Neural progenitor cell (in vitro differentiated cells): Measurements from ENCODE around the gene OR51F2. TPM values are rescaled to one million over a fixed set of nuclear protein-coding genes. Genes with fewer than 3 reads are reported as not detected.

Experiments
- DNase-seq: peaks from one replicate; pipeline ENCODE4 v3.0.0-alpha.2; 2016; ENCODE audit warnings: low spot score
- H2AFZ ChIP-seq: fragments of 200-600 bp; sonication (generic); replicated peaks from 2 replicates; pipeline ENCODE4 v1.6.1; 2016; ENCODE audit warnings: antibody characterized with exemption
- H3F3A ChIP-seq: fragments of 200-600 bp; sonication (generic); 2 replicates; pipeline ENCODE4 v1.6.1; 2016; ENCODE audit warnings: antibody characterized with exemption, low read depth
- H3K27ac ChIP-seq: fragments of 200-600 bp; sonication (generic); 2 replicates; pipeline ENCODE4 v1.5.1; 2016; ENCODE audit warnings: mild to moderate bottlenecking
- H3K27me3 ChIP-seq: fragments of 200-600 bp; sonication (generic); 2 replicates; pipeline ENCODE4 v1.6.1; 2016; ENCODE audit warnings: mild to moderate bottlenecking, moderate library complexity
- H3K36me3 ChIP-seq: fragments of 200-600 bp; sonication (generic); 2 replicates; pipeline ENCODE4 v1.5.1; 2016
- H3K4me1 ChIP-seq: fragments of 200-600 bp; sonication (generic); 2 replicates; pipeline ENCODE4 v1.6.1; 2016; ENCODE audit warnings: mixed run types
- H3K4me2 ChIP-seq: fragments of 200-600 bp; sonication (generic); 2 replicates; pipeline ENCODE4 v1.6.1; 2016
- H3K4me3 ChIP-seq: fragments of 200-600 bp; sonication (generic); 2 replicates; pipeline ENCODE4 v1.5.1; 2016
- H3K79me2 ChIP-seq: fragments of 200-600 bp; sonication (generic); 2 replicates; pipeline ENCODE4 v1.6.1; 2016; ENCODE audit warnings: low read depth
- H3K9ac ChIP-seq: fragments of 200-600 bp; sonication (generic); 2 replicates; pipeline ENCODE4 v1.6.1; 2016
- H3K9me3 ChIP-seq: fragments of 200-600 bp; sonication (generic); 2 replicates; pipeline ENCODE4 v1.5.1; 2016; ENCODE audit warnings: low read depth
- H4K20me1 ChIP-seq: fragments of 200-600 bp; sonication (generic); 2 replicates; pipeline ENCODE4 v1.6.1; 2016; ENCODE audit warnings: low read depth
- H3K27ac Mint-ChIP-seq: 3 replicates; pipeline ENCODE4 v1.8.0; 2021; ENCODE audit warnings: mixed read lengths
- H3K27me3 Mint-ChIP-seq: 2 replicates; pipeline ENCODE4 v1.8.0; 2022; ENCODE audit warnings: low read depth, mild to moderate bottlenecking, inconsistent platforms, moderate library complexity, mixed read lengths; ENCODE audit not compliant: insufficient read depth
- H3K36me3 Mint-ChIP-seq: 3 replicates; pipeline ENCODE4 v1.8.0; 2021; ENCODE audit warnings: mixed read lengths
- H3K4me1 Mint-ChIP-seq: 3 replicates; pipeline ENCODE4 v1.8.0; 2021; ENCODE audit warnings: mixed read lengths
- H3K4me3 Mint-ChIP-seq: 3 replicates; pipeline ENCODE4 v1.8.0; 2021; ENCODE audit warnings: mild to moderate bottlenecking, moderate library complexity, mixed read lengths
- H3K9me3 Mint-ChIP-seq: 3 replicates; pipeline ENCODE4 v1.8.0; 2020; ENCODE audit warnings: mixed read lengths
- CTCF ChIP-seq: fragments of 200-600 bp; sonication (generic); IDR thresholded peaks from 2 replicates; pipeline ENCODE4 v1.5.1; 2017; ENCODE audit warnings: antibody characterized with exemption, mild to moderate bottlenecking
- EZH2 ChIP-seq: fragments of 200-600 bp; sonication (generic); IDR thresholded peaks from 2 replicates; pipeline ENCODE4 v1.6.1; 2017; ENCODE audit warnings: antibody characterized with exemption, mild to moderate bottlenecking, moderate library complexity
- EZH2phosphoT487 ChIP-seq: fragments of 200-600 bp; sonication (generic); IDR thresholded peaks from 2 replicates; pipeline ENCODE4 v1.6.1; 2017; ENCODE audit warnings: antibody characterized with exemption
- total RNA-seq: library from RNA; depleted of rRNA; stranded (reverse); fragments of >200 nt; gene quantifications from 2 replicates; pipeline ENCODE4 v1.2.3, GENCODE V29; 2015; ENCODE audit warnings: low replicate concordance

OR51F2 gene
- total RNA-seq, 1 donor from 2014 or later: not detected

DNA sequence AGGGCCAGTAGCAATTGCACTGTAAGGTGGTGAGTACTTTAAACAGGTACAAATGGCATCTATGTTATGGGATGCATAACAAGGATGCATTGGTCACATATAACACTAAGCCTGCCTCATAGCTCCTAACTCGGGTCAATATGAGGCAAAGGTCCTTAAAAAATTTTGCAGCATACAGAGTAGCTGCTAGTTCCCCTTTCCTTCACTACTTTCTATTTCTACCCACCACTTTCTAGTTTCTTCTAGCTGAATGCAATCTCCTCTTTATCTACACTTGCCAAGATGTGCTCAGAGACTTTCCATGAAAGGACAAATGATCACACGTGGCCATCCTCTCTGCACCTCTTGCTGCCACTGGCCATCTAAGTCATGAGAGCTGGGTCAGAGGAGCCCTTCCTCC, 9.8 kb downstream of the OR51F2 start:
- DNase-seq: no peak
- H3F3A ChIP-seq: no peaks in the 10 kb centered on the region
- H3K36me3 ChIP-seq: no peaks in the 10 kb centered on the region
- H4K20me1 ChIP-seq: no peaks in the 10 kb centered on the region
- H3K4me1 ChIP-seq: no peaks in the 10 kb centered on the region
- no peak overlapping the region for H3K27ac Mint-ChIP-seq
- no peaks in the 10 kb centered on the region for H3K36me3 Mint-ChIP-seq
- no peaks in the 10 kb centered on the region for H3K79me2 ChIP-seq
- no peak overlapping the region for H3K27ac ChIP-seq
- H2AFZ ChIP-seq: no peak overlapping the region
- no peak overlapping the region for H3K4me3 ChIP-seq
- no peaks in the 10 kb centered on the region for H3K27me3 ChIP-seq
- H3K4me1 Mint-ChIP-seq: no peaks in the 10 kb centered on the region
- H3K27me3 Mint-ChIP-seq: no peaks in the 10 kb centered on the region
- H3K4me2 ChIP-seq: no peak overlapping the region
- no peak overlapping the region for H3K9ac ChIP-seq
- H3K4me3 Mint-ChIP-seq: no peak overlapping the region
- no peaks in the 10 kb centered on the region for H3K9me3 ChIP-seq
- TF ChIP-seq EZH2 (no peak), EZH2phosphoT487 (no peak), CTCF (no peak)
- H3K9me3 Mint-ChIP-seq: no peaks in the 10 kb centered on the region

DNA sequence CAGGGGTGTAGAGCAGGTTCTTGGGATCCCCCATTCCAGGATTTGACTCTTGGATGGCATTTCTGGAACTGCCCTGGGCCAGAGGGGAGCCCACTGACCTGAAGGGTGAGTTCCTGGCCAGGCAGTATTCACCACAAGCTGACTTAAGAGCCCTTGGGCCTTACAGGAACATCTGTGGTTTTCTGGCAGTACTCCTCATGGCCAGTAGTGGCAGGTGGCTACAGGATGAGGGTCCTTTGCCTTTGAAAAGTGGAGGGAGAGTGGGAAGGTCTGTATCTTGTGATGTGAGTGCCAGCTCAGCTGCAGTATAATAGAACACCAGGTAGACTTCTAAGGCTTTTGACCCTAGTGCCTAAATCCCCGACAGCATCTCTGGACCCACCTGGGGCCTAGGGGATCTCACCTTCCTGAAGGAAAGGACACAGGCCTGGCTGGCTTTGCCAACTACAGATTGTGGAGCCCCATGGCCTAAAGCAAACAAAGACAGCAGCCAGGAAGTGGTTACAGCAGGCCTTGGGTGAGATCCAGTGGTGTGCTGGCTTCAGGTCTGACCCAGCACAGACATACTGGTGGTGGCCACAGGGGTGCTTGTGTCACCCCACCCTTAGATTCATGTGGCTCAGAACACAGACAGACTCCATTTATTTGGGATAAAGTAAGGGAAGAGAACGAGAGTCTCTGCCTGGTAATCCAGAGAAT, 18.9 kb downstream of the OR51F2 start:
- no peaks in the 10 kb centered on the region for H3K4me1 ChIP-seq
- no peak for TF ChIP-seq CTCF
- no peak for TF ChIP-seq EZH2phosphoT487
- TF ChIP-seq EZH2: no peak
- no peaks in the 10 kb centered on the region for H3K27me3 ChIP-seq
- H3K4me1 Mint-ChIP-seq: no peaks in the 10 kb centered on the region
- H3F3A ChIP-seq: no peaks in the 10 kb centered on the region
- H3K9me3 Mint-ChIP-seq: peaks cover 2% of the 10 kb centered on the region
- H3K4me3 ChIP-seq: no peak overlapping the region
- H3K9ac ChIP-seq: no peak overlapping the region
- H3K27ac ChIP-seq: no peak overlapping the region
- DNase-seq: no peak
- no peak overlapping the region for H3K4me2 ChIP-seq
- no peak overlapping the region for H3K27ac Mint-ChIP-seq
- no peak overlapping the region for H2AFZ ChIP-seq
- no peaks in the 10 kb centered on the region for H3K79me2 ChIP-seq
- peaks cover 3% of the 10 kb centered on the region for H3K27me3 Mint-ChIP-seq
- no peaks in the 10 kb centered on the region for H3K36me3 ChIP-seq
- H4K20me1 ChIP-seq: no peaks in the 10 kb centered on the region
- H3K9me3 ChIP-seq: no peaks in the 10 kb centered on the region
- no peaks in the 10 kb centered on the region for H3K36me3 Mint-ChIP-seq
- H3K4me3 Mint-ChIP-seq: no peak overlapping the region

DNA sequence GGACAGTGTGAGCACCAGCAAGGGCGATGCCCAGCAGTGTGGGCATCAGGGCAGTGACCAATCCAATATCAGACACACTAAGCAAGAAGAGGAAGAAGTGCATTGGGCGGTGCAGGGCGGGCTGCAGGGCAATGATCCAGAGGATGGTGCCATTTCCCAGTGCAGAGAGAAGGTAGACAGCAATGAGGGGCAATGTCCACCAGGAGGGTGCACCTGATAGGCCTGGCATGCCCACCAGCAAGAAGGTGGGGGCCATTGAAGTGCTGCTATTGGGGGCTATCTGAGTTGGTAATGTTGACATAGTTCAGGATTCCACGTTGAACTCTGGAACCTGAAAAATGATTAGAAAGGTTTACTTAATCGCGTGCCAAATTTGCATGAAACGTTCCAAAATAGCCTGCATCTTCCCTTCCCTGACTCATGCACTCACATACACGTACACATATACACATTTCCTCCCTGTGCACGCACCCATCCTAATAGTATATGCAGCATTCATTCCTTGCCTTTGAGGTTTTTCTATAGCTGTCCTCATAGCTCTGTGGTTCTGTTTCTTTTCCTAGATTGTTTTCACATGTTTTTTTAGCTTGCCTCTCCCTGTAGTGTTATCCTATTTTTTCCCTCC, 27.9 kb downstream of the OR51F2 start, which contains the start of gene OR51S1:
Gene OR51S1, minus strand, starts transcription at position 301 of the 625 bp plus-strand sequence. Its CDS starts 0 bp downstream, at position 301.
- Histone ChIP-seq H3F3A (no peaks in the 10 kb centered on the region), H3K4me1 (no peaks in the 10 kb centered on the region), H3K79me2 (no peaks in the 10 kb centered on the region), H3K36me3 (no peaks in the 10 kb centered on the region), H3K27me3 (no peaks in the 10 kb centered on the region), H3K9me3 (no peaks in the 10 kb centered on the region), H2AFZ (no peak within 1 kb of the TSS), H3K4me2 (no peak within 1 kb of the TSS), H3K4me3 (no peak within 1 kb of the TSS), H3K9ac (no peak within 1 kb of the TSS), H4K20me1 (no peaks in the 10 kb centered on the region), H3K27ac (no peak within 1 kb of the TSS)
- Mint-ChIP-seq H3K27me3 (no peaks in the 10 kb centered on the region), H3K36me3 (no peaks in the 10 kb centered on the region), H3K4me1 (no peaks in the 10 kb centered on the region), H3K9me3 (no peaks in the 10 kb centered on the region), H3K27ac (no peak within 1 kb of the TSS), H3K4me3 (no peak within 1 kb of the TSS)
- no peak for DNase-seq
- TF ChIP-seq CTCF: no peak
- no peak for TF ChIP-seq EZH2phosphoT487
- TF ChIP-seq EZH2: no peak
